NOMO-1 treated with DMSO at 0.1 percent for 48 hours (cell line): ENCODE results near the gene PITPNC1.
"Not testable (repeated sequence)": the region's sequence is repeated elsewhere in the genome, so short reads cannot be mapped to it uniquely, and the experiment has no call there.

ENCODE experiments used
- DNase-seq: peaks from one replicate; lab custom pipeline; 2025; ENCODE audit not compliant: unreplicated experiment; lab: John Stamatoyannopoulos, UW

The PITPNC1 gene

DNA sequence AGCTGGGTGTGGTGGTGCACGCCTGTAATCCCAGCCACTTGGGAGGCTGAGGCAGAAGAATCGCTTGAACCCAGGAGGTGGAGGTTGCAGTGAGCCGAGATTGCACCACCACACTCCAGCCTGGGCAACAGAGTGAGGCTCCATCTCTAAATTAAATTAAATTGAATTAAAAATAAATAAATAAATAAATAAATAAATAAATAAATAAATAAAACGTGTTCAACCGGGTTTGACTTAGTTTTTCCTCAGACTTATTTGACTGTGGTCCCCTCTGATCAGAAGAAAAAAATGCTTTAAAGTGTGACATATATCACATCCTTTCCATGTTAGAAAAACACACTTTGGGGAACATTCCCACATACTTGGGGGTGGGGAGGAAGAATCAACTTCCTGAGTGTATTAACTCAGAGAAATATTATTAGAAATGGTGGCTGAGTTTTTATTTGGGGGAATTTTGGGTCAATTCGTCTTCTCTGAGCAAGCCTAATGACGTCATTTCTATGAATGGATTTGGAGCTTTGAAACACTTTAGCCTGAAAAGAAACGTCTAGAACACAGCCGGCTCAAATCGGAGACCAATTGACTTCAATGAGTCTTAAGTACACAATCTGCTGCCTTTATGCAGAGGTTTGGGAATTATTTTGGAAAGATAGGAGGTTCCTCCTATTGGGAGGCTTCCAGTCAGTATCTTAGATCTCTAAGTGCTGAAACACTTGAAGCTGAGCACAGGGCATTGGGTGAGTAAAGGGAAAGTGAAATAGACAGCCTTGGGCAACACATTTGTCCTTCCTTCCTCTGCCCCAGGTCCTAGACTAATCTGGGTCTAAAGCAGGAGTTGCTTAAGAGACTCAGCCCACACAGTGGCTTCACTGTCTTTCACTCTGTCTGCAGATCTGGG, 132.6 kb downstream of the PITPNC1 start:
- DNase-seq = peak; percentile 96

DNA sequence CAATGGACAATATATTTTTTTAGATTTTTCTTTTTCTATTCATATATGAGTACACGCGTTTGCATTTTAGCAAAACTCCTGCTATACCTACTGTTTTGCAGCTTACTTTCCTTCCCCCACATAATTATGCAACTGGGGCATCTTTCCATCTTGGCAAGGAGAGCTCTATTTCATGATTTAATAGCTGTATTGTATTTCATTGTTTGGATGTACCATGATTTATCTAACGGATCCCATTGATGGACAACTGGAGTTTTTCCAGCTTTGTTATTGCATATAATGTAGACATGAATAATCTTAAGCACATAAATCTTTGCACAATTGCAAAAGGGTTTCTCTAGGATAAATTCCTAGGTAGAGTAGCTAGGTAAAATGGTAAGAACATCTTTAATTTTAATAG, 133.9 kb downstream of the PITPNC1 start:
- DNase-seq = no peak

DNA sequence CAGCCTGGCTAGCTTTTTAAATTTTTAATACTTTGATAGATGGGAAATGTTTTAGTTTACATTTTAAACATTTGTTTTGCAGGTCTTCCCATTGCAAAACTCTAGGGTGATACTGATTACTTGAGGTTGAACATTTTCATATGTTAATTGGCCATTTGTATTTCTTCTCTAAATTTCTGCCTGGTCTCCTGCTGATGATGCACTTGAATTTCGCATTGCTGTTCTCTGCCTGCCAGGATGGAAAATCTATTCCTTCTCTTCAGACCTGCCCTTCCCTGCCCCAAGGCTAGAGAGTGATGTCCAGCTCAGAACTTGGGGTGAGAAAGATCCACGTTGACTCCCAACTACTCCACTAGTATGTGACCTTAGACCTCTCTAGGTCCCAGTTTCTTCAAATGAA, 134.7 kb downstream of the PITPNC1 start:
- no peak for DNase-seq

DNA sequence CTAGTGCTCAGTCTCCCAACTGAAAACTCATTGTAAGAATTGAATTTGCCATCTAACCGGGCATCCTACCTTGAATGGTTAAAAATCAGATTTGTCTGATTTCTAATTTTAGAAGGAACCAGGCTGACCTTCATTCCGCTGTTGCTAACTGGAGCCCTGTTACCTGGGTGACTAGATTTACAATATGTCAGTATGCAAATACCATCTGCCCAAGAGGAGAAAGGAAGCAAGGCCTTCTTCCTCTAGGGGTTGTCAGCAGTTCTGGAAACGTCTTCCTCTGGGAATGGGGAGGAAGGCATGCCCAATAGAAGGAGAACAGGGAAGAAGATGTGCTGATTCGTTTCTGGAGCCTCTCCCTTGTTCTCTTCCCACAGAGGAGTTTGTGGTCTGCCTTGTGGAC, 137.9 kb downstream of the PITPNC1 start:
- DNase-seq = no peak

DNA sequence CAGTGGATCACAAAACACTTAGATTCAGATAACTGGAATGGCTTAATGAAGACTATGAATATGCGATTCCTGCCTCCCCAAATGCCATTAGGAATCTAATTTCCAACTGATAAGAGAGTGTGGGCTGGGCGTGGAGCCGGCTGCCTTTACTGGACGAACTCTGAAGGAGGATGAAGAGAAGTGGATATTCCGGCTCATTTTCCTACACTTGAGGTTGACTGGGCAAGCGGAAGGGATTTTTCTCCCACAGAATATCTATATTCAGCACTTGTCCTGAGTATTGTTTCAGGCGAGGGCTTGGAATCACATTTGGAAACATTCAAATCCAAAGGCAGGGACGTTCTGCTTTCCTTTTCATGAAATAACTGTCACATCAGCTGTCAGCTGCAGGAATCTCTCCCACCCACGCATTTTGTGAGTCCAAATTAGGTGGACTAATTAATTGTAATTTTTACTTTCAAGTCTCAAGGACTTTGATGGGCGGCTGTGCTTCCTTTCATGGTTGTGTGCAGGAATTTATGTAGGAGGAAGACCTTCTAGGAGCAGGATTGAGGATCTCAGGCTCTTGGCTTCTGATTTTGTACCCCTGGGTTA, 138.5 kb downstream of the PITPNC1 start:
- DNase-seq = no peak

DNA sequence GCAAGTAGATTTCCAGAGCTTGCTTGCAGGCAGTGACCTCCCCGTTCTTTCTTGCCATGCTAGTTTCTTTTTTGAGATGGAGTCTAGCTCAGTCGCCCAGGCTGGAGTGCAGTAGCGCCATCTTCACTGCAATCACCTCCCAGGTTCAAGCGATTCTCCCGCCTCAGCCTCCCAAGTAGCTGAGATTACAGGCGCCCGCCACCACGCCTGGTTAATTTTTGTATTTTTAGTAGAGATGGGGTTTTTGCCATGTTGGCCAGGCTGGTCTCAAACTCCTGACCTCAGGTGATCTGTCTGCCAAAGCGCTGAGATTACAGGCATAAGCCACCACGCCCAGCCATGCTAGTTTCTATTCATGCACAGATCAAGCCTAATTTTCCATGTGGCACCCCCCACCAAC, 139.5 kb downstream of the PITPNC1 start:
- DNase-seq = not testable (repeated sequence)

DNA sequence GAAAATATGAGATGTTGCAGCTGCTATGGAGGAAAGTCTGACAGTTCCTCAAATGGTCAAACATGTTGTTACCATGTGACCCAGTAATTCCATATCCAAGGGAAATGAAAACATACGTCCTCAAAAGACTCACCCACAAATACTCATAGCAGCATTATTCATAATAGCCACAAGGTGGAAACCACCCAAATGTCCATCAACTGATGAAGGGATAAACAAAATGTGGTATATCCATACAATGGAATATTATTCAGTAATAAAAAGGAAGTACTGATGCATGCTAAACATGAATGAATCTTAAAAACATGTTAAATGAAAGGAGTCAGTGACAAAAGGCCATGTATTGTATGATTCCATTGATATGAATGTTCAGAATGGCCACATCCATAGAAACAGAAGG, 140.2 kb downstream of the PITPNC1 start:
- no peak for DNase-seq

DNA sequence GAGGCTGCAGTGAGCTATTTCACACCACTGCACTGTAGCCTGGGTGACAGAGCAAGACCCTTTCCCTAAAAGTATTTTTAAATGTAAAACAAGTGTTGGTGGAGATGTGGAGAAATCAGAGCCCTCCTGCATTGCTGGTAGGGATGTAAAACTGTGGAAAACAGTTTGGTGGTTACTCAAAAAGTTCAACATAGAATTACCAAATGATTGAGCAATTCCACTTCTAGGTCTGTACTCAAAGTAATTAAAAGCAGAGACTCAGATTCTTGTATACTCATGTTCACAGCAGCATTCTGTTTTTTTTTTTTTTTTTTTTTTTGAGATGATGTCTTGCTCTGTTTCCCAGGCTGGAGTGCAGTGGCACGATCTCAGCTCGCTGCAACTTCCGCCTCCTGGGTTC, 141.8 kb downstream of the PITPNC1 start:
- DNase-seq = peak; percentile 62

DNA sequence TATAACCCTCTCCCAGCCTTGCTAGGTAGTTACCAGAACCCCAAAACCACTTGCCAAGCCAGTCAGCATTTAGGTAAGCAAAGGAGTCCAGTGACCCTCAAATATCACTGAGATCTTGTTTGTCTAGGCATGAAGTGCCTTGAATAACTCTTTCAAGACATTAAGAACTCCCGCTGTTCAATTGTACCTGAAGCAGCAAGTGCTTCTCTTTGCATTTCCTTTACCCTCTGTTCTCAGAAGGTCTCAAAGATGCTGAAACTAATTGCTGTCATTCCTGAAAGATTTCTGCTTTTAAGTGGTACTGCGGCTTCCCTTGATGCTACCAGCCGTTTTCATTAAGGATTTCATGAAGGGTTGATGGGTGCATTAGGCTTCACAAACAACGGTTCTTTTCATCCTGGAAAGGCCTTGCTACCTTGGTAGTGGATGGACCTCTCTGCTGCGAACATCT, 142.7 kb downstream of the PITPNC1 start:
- no peak for DNase-seq

DNA sequence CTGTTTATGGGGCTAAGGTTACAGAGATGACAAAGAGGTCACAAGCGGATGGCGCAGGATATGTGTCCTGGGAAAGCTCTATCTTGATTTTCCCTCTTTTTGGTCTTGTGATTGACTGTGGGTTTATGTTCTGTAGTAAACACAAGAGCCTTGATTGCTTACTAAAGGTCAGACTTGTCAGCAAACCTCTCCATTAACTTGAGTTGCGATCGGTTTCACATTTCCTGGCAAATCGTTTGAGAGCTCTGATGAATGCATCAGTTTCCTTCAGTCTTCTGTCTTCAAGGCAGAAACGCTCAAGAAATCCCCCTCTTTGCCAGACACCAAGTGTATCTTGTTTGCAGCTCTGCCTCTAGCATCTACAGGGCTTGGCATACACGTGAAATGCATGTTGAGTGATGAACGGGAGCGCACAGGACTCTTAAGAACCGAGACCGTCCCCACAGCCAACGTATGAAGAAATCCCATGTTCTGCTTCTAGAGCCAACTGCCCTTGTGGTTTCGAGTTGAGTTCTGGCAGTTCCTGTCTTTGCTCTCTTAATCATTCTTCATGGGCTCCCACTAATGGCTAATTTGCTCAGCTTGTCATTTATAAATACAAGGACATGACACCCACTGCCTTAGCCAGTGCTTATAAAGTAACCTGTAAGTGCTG, 143.3 kb downstream of the PITPNC1 start:
- peak; percentile 98 for DNase-seq

DNA sequence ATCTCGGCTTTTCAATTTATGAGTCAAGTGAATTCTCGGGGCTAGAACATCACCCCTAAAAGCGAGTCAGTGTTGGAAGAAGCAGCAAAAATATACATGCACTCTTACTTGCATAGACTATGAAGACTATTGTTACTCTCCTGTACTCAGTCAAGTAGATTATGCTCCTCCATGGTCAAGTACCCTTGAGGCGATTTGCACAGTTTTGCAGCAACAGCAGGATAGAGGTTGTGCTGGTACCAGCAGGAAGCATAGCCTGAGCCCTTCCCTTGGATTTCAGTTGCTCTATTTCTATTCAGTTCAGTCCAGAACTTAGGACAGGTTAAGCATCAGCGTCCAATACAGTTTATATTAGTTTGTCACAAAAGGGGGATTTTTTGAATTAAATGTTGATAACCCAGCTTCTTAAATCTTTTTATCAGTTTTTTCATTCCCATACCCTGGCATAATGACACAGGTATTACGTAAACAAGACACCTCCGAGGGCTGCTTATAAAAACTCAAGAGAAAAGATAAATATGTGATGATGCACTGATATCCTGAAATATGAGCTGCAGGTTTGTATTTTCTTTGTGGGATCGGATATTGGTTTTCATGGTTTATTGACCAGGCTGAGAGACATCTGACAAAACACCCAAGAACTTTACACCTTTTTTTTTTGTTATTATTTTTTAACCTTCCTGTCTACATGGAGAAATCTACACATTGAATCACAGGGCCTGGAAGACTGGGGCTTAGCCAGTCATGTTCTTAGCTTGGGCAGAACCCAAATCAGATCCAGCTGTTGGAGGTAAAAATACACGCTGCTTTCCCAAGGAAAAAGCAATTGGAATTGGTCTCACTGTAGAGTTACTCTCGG, 144.1 kb downstream of the PITPNC1 start:
- DNase-seq = no peak

DNA sequence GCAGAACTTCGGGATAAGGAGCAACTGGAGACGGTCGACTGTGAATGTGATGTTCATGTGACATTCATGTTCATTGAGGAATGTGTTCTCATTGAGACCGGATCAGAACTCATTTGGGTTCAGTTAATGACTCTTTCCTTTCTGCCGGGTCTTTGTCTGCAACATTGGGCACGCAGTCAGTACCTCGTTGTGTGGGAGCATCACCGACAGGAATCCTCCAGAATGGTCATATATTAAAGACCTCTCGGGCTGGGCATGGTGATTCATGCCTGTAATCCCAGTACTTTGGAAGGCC, 144.6 kb downstream of the PITPNC1 start:
- no peak for DNase-seq

DNA sequence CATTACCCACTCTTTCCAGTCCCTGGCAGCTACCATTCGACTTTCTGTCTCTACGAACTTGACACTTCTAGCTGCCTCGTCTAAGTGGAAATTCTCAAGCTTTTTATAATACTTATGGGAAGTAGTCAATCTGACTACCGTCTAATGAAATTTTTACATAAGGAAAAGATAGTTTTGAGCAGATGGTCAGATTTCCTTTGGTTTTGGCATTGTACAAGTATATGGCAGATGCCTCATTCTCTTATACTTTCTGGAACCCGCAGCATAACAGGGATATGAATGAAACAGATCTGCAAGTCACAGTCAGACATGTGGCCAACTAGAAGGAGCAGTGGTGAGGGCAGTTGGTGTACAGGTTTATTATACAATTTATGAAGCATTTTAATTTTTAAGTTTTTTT, 146.0 kb downstream of the PITPNC1 start:
- DNase-seq = no peak

DNA sequence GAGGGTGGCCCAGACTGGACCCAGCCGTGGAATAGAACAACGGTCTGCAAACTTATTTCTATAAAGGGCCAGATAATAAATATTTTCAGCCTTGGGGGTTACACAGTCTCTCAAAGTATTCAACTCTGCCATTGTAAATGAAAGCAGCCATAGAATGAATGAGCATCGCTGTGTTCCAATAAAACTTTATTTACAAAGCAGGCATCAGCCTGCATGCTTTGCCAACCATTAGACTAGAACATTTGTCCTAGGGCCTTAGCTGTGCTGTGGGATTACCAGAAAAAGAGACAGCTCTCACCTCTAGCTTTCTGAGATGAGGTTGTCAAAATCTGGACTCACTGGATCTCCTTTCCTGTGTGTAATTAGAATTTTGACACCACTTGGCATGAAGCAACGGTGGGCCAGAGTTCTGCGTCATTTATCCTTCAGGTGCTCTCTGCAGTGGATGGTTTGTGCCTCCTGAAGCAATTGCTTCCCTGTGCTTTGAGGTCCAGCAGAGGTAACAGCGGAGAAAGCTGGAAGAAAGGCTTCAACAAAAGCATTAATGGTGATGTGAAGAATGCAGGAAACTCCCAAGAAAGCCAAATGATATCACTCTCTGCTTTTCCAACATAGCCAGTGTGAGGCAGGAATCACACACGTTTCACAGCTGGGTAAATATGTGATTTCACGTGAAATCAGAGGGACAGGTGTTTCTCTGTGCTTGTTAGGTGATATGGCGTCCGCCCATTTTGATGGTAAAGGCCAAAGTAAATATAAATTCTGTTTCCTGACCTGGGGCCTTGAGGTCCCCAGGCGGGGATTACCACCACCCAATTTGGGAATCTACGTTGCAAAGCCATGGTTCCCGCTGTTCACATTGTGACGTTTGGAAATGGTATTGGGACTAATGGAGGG, 148.4 kb downstream of the PITPNC1 start:
- DNase-seq = no peak

DNA sequence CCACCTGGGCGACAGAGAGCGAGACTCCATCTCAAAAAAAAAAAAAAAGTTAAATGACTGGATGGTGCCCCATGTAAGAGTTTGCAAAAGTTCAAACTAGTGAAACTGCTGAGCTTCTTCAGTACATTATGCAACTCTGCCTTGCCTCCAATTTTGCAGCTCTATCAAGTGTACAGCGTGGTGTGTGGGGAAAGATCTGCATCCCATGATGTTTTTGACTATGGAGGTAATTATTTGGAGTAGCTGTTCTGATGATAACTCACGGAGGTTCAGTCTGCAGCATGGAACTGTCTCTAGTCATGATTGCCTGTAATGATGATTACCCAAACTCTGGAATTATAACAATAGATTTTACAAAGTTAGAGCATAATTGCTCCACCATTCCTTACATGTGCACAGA, 149.6 kb downstream of the PITPNC1 start:
- DNase-seq = no peak

DNA sequence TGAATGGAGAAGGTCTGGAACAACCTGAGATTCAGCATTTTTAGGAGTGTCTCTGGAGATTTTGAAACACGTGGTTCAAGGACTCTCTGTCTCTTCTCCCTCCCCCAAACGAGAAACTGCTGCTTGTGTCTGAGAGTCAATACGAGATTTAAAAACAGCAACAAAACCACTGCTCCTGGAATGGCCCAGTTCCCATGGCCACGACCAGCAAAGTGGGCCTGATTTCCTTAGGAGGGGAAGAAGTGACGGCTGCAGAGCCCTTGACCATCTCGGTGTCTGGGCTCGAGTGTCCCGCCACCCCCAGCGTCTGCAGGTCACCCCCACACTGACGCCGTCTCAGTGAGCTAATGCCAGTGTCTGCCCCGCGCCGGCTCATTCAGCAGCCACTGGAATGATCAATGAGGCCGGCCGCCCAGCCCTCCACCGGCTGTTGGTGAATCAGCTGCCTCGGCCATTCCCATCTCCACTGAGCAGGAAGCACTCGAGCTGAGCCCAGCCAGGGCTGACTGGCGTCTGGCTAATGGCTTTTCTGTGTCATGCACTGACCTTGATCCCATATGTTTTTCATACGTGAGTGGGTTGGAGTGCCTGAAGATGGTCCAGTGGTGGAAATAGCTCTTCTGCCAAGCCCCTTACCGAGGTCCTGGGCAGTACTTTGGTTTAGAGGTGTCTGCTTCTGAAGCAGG, 151.8 kb downstream of the PITPNC1 start:
- no peak for DNase-seq

DNA sequence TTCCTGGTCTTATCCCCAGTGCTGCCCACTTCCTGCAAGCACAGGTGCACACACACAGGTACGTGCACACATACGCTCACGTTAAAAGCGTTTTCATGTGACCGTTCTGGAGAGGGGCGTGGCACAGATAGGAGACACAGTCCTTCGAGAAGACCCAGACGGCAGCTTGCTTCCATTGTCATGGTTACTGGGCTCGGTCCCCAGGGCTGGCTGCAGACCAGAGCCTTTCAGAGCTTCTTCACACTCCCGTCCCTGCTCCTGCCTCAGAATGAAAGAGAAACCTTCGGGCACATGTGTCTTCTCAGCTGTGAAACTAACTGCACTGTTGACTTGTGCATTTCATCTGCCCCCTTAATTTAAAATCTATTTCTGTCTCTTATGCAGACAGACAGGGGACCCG, 154.2 kb downstream of the PITPNC1 start:
- no peak for DNase-seq

DNA sequence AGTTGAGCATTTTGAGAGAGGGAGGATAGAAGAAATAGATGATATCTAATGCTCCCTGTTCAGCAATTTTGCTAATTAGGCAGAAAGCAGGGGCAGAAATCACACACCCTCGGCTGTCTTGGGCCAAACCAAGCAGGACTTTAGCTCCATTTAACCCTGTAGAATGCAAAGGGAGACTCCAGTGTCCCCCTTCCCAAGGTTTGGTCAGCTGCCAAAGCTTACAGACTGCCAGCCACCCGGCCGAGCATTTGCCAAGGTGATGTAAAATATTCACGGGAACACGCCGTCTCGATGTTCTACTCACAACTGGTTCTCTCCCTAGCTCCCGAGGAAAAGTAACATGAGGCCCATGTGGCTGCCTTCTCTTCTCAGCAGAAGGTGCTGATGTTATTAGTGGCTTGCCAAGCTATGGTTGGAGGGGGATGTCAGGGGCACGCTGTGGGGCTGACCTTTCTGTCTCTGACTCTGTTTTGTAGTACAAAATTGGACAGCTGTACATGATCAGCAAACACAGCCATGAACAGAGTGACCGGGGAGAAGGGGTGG, 155.3 kb downstream of the PITPNC1 start:
- no peak for DNase-seq

DNA sequence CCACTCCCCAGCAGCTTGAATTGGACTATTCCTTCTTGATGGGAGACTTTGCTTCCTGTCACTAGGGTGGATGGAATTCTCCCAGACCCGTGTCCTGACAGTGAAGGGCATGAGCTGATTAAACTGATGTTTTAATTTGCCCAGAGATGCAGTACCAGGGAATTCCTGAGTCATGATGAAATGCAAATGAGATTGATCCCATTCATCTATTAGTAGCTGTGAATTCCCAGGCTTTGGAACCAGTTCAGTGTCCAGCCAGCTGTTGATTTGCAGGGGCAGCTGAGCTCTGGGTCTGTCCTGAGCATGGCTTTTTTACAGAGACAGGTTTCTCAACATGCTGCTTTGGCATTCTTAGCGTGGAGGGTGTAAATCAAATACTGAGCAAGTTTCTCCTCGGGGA, 157.9 kb downstream of the PITPNC1 start:
- no peak for DNase-seq
